NCI-H2196 treated with DMSO at 0.1 percent for 48 hours (cell line): ENCODE data around the gene NR2C2.
A peak's percentile ranks its signal among the peaks of the same experiment; 100 is the strongest.
"Not testable (repeated sequence)": the region's sequence is repeated elsewhere in the genome, so short reads cannot be mapped to it uniquely, and the experiment has no call there.

ENCODE experiments used
- DNase-seq: peaks from one replicate; lab custom pipeline; 2025; ENCODE audit not compliant: unreplicated experiment; lab: John Stamatoyannopoulos, UW

The NR2C2 gene

GRCh38 chr3:14947100-14947885 lies at the start of gene NR2C2:
Gene NR2C2 (plus strand): TSS chr3:14947583. CDS start chr3:15003915, 56,332 bp downstream.
- DNase-seq = peak; percentile 18

GRCh38 chr3:14898929-14899328 lies 48.5 kb upstream of the NR2C2 start:
- no peak for DNase-seq

- DNase-seq = no peak
Observed at GRCh38 chr3:14899993-14900618, 47.3 kb upstream of the NR2C2 start.

- no peak for DNase-seq
Observed at GRCh38 chr3:14900881-14901873, 46.2 kb upstream of the NR2C2 start.

GRCh38 chr3:14902719-14903118 lies 44.7 kb upstream of the NR2C2 start:
- DNase-seq = no peak

GRCh38 chr3:14903501-14903900 lies 43.9 kb upstream of the NR2C2 start:
- not testable (repeated sequence) for DNase-seq

GRCh38 chr3:14905055-14905657 lies 42.2 kb upstream of the NR2C2 start:
- DNase-seq = no peak

GRCh38 chr3:14906355-14906971 lies 40.9 kb upstream of the NR2C2 start:
- DNase-seq = no peak

GRCh38 chr3:14907043-14907966 lies 40.1 kb upstream of the NR2C2 start:
- DNase-seq = no peak

- no peak for DNase-seq
Observed at GRCh38 chr3:14909250-14909649, 38.1 kb upstream of the NR2C2 start.

GRCh38 chr3:14911651-14912050 lies 35.7 kb upstream of the NR2C2 start:
- DNase-seq = no peak

GRCh38 chr3:14913071-14913925 lies 34.1 kb upstream of the NR2C2 start:
- no peak for DNase-seq

- DNase-seq = no peak
Observed at GRCh38 chr3:14913926-14914778, 33.2 kb upstream of the NR2C2 start.

- no peak for DNase-seq
Observed at GRCh38 chr3:14914779-14915117, 32.6 kb upstream of the NR2C2 start.

- no peak for DNase-seq
Observed at GRCh38 chr3:14915636-14916222, 31.7 kb upstream of the NR2C2 start.

GRCh38 chr3:14918356-14918860 lies 29.0 kb upstream of the NR2C2 start:
- DNase-seq = no peak

- DNase-seq = no peak
Observed at GRCh38 chr3:14920536-14920935, 26.8 kb upstream of the NR2C2 start.
